ENCODE results near the gene ZNF394. TPM values are rescaled to one million over a fixed set of nuclear protein-coding genes. Genes with fewer than 3 reads are reported as not detected.
A peak's percentile ranks its signal among the peaks of the same experiment; 100 is the strongest.

Gene ZNF394
- total and polyA plus RNA-seq, 2 donors (not counting 3 experiments of a cell fraction or from before 2014, with no cell fraction given): 8.6 to 22.8 TPM

GRCh38 chr7:99459087-99459486, 41.0 kb downstream of the ZNF394 start:
- Histone ChIP-seq H3K4me2 (ENCODE audit: insufficient read depth, low read length) (no peak overlapping the region), H4K20me1 (replicated peaks; ENCODE audit: control insufficient read depth, extremely low read depth, insufficient read depth, low read length) (no peaks in the 10 kb centered on the region), H3K9me1 (replicated peaks; ENCODE audit: control insufficient read depth, extremely low read depth, insufficient read depth, low read length) (no peaks in the 10 kb centered on the region), H3K27ac (ENCODE audit: insufficient read depth, low read depth, low read length) (no peak overlapping the region), H3K9ac (replicated peaks; ENCODE audit: extremely low read depth, insufficient read depth, low read length) (no peak overlapping the region), H2AFZ (ENCODE audit: low read depth, low read length) (no peak overlapping the region), H3K79me2 (ENCODE audit: control insufficient read depth, insufficient read depth, low read length) (peaks cover 57% of the 10 kb centered on the region), H3K4me1 (ENCODE audit: control insufficient read depth, extremely low read depth, insufficient read depth, low read length) (no peaks in the 10 kb centered on the region), H3K36me3 (ENCODE audit: control insufficient read depth in 2 of 2, extremely low read depth in 1 of 2, insufficient read depth in 2 of 2, low read length in 2 of 2) (peaks cover 3 to 42% of the 10 kb centered on the region in 2 experiments), H3K9me3 (replicated peaks; ENCODE audit: control insufficient read depth, insufficient read depth, low read length) (no peaks in the 10 kb centered on the region), H3K4me3 (replicated peaks in 1 of 3; ENCODE audit: insufficient read depth in 1 of 3, low read depth in 1 of 3, low read length in 3 of 3) (no peak overlapping the region), H3K27me3 (ENCODE audit: control insufficient read depth in 2 of 2, insufficient read depth in 2 of 2, low read length in 2 of 2) (no peaks in the 10 kb centered on the region)
- no TSS peak for BruUV-seq (replicated peaks)
- peak; percentile 17 for DNase-seq (ENCODE audit: low read depth, low spot score)
- POLR2A ChIA-PET: no interaction called here
- FAIRE-seq: peak; percentile 40
- CTCF ChIA-PET: interaction anchor here (0.6 to 2.3 kb wide), 2 partner anchors 152 to 157 kb away, joined by 3 to 8 read pairs; partner anchors contain the start of gene ZSCAN25
- intact Hi-C loops (cut with micrococcal nuclease): no loop called here
- dilution Hi-C loops (cut with MboI; ENCODE audit: extremely low pct_ligation_motif_present, low sequenced_read_pairs): no loop called here
- TF ChIP-seq CTCF (IDR thresholded peaks at IDR 0.05; ENCODE audit: extremely low read depth in 1 of 2, insufficient read depth in 1 of 2, low read depth in 1 of 2, low read length in 2 of 2) (peak; percentile 25 to 27), MAX (IDR thresholded peaks at IDR 0.05; ENCODE audit: insufficient read depth, insufficient read length) (no peak), POLR2AphosphoS5 (IDR thresholded peaks at IDR 0.05; ENCODE audit: insufficient read depth, low read depth, low read length) (peak; percentile 5)
